ENCODE measurements around the gene PPP2CA.
A peak's percentile ranks its signal among the peaks of the same experiment; 100 is the strongest.
"Not testable (repeated sequence)": the region's sequence is repeated elsewhere in the genome, so short reads cannot be mapped to it uniquely, and the experiment has no call there.

PPP2CA gene

GRCh38 chr5:134225780-134226440, at the start of gene PPP2CA:
Gene PPP2CA, minus strand, starts transcription at chr5:134226073. Its CDS starts 212 bp downstream, at chr5:134225861.
- DNase-seq: peak; percentile 99

- DNase-seq: no peak
Observed at GRCh38 chr5:134273642-134274395, 47.9 kb upstream of the PPP2CA start.

GRCh38 chr5:134271059-134271458, 45.2 kb upstream of the PPP2CA start:
- no peak for DNase-seq

GRCh38 chr5:134268919-134269318, 43.0 kb upstream of the PPP2CA start:
- no peak for DNase-seq

- no peak for DNase-seq
Observed at GRCh38 chr5:134268019-134268601, 42.2 kb upstream of the PPP2CA start.

GRCh38 chr5:134267366-134268018, 41.6 kb upstream of the PPP2CA start:
- DNase-seq: no peak

GRCh38 chr5:134263801-134264200, 37.9 kb upstream of the PPP2CA start:
- DNase-seq: no peak

- DNase-seq: not testable (repeated sequence)
Observed at GRCh38 chr5:134262629-134263028, 36.8 kb upstream of the PPP2CA start.

- DNase-seq: no peak
Observed at GRCh38 chr5:134258896-134259295, 33.0 kb upstream of the PPP2CA start.

GRCh38 chr5:134257176-134257575, 31.3 kb upstream of the PPP2CA start:
- no peak for DNase-seq

GRCh38 chr5:134255418-134256150, 29.7 kb upstream of the PPP2CA start:
- DNase-seq: no peak

GRCh38 chr5:134253368-134254153, 27.7 kb upstream of the PPP2CA start:
- DNase-seq: not testable (repeated sequence)

- DNase-seq: no peak
Observed at GRCh38 chr5:134252671-134253070, 26.8 kb upstream of the PPP2CA start.

- DNase-seq: no peak
Observed at GRCh38 chr5:134250949-134251348, 25.1 kb upstream of the PPP2CA start.

GRCh38 chr5:134249469-134250379, 23.9 kb upstream of the PPP2CA start:
- peak; percentile 60 for DNase-seq

GRCh38 chr5:134248256-134248655, 22.4 kb upstream of the PPP2CA start:
- no peak for DNase-seq

- DNase-seq: no peak
Observed at GRCh38 chr5:134247428-134248224, 21.8 kb upstream of the PPP2CA start.

- DNase-seq: no peak
Observed at GRCh38 chr5:134246771-134247427, 21.0 kb upstream of the PPP2CA start.

- no peak for DNase-seq
Observed at GRCh38 chr5:134245692-134246091, 19.8 kb upstream of the PPP2CA start.

Data from CD4-positive, alpha-beta T cell treated with Interferon gamma for 1 hour (primary cell).